Activated CD4-positive, alpha-beta T cell treated with anti-CD3 and anti-CD28 coated beads, Interleukin-10, Interleukin-2, amounts not matched to agents 100 ng/mL and 50 ng/mL, durations not matched to agents 16 hours and 8 hours (primary cell): ENCODE data around the gene CSNK2A1.
"Not testable (repeated sequence)": the region's sequence is repeated elsewhere in the genome, so short reads cannot be mapped to it uniquely, and the experiment has no call there.

Experiments used
- DNase-seq: peaks from one replicate; pipeline ENCODE4 v3.0.0-alpha.2; 2020

Gene CSNK2A1

DNA sequence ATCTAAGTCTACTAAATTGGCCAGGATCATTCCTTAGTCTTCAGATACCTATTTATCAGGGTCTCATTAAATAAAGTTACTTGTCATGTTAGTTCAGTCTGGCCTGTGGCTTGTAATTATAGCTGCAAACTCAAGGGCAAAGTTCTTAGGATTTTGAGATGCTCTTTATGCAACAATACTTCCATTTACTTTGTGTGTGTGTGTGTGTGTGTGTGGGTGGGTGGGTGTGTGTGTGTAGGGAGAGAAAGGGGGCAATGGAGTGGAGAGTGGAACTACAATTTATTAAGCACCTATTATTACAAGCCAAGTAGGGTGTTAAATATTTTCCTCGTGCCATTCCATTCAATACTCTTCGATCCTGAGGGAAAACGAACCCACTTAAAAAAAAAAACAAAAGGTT is 63.5 kb downstream of the CSNK2A1 start:
- no peak for DNase-seq

GRCh38 chr20:479487-479886 is 64.1 kb downstream of the CSNK2A1 start:
- DNase-seq: no peak

- peak; percentile 68 for DNase-seq
Measured at GRCh38 chr20:478949-479429, 64.6 kb downstream of the CSNK2A1 start.

GRCh38 chr20:478010-478948 is 65.3 kb downstream of the CSNK2A1 start:
- DNase-seq: no peak

DNA sequence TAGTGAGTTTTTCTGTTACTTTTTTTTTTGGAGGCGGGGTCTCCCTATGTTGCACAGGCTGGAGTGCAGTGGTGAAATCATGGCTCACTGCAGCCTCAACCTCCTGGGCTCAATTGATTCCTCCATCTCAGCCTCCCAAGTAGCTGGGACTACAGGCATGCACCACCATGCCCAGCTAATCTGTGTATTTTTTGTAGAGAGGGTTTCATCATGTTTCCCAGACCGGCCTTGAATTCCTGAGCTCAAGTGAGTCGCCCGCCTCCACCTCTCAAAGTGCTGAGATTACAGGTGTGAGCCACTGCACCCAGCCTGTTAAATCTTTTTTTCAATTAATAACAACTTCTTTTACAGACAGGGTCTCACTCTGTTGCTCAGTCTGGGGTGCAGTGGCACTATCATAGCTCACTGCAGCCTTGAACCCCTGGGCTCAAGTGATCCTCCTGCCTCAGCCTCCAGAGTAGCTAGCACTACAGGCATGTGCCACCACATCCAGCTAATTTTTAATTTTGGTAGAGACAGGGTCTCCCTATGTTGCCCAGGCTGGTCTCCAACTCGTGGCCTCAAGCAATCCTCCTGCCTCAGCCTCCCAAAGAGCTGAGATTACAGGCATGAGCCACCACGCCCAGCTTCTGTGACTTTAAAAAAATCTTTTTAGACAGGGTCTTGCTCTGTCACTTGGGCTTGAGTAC is 66.9 kb downstream of the CSNK2A1 start:
- DNase-seq: not testable (repeated sequence)

DNA sequence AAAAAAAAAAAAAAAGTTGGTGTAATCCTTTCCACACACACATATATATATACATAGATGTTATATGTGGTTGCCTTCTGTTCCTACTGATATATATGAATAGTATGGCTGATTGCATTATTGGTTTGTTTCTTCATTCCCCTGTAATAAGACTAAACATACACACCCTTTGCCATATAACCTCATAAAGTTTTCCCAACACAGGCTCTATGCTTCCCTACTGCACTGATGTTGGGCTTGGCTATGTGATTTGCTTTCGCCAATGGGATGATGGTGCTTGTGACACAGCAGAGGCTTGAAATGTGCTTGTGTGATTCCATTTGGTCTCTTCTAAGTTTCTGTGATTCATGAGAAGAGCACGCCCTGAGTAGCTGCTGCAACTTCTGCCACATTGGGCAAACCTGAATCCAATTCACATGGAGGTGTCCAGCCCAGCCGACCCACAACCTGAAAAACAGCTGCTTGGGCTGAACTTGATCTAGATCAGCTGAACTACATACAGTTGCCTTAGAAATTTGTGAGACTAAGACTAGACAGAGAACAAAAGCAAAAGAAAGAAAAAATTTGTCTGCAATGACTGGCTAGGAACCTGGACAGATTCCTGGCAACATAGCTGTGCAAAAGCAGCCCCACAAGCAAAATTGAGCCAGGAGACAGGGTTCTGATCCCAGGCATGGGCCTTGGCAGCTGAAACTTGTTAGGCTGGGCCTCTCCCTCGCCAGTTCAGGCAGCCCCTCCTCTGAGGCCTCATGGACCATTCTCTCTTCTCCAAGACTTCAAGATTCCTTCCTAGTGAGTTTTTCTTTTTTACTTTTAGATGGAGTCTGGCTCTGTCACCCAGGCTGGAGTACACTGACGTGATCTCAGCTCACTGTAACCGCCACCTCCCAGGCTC is 67.9 kb downstream of the CSNK2A1 start:
- no peak for DNase-seq

- DNase-seq: no peak
Measured at GRCh38 chr20:474581-474980, 69.0 kb downstream of the CSNK2A1 start.

GRCh38 chr20:472889-473292 is 70.7 kb downstream of the CSNK2A1 start:
- DNase-seq: no peak

DNA sequence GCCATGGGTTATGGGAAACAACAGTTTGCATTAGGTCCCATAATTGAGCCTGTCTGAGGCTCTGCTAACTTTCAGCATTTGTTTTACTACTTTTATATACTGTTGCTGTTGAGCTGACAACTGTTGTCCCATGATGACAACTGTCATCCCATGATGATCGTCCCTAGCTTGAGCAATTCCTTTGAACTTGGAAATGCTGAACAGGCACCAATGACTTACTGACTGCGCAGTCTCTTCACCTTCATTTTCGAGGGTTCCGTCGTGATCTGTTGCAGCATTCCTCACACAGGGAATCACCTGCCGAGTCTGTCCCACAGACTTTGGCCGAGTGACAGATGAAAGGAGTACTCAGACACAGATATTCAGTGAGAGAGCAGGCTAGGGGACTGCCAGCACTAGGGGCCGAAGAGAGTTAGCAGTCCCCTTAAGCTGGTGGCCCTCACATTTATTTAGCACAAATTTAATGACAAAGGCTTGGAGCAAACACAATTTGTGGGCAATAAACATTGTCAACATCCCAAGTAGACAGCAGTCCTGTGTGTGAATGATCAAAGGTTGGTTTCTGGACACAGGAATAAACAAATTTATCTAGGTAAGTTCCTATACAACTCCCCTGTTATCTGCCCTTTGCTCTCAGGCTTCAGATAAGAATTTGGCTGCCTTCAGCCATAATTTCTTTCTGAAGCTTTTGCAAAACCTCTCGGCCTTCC is 71.3 kb downstream of the CSNK2A1 start:
- DNase-seq: no peak

DNA sequence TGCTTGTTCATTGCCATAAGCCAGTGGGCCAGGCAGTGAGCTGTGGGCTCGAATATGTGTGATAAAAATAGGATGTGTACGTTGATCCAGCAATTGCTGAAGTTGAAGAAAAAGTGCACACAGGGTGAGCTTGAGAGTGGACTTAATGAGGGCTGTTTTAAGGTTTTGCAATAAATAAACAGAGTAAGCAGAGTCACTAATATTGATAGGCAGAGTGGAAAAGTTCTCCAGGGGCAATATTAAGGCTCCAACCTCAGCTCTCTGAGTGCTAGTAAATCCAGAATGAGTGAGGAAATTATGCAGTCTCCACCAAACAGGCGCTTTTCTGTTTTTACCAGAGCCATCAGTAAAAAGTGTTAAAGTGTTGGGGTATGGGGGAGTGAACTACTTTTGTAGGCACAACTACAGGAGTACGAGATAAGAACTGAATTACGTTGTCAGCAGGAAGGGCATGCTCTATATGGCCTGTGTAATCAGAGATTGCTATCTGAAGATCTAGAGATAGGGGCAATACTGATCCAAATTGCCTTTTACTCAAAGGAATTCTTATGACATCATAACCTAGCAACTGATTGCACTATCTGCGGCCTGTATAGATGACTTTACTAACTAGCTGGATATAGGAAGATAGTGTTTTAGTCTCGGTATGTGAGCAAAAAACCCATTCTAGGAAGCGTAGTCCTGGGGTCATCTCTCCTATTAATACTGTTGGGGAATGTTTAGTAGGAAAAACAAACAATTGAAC is 73.7 kb downstream of the CSNK2A1 start:
- DNase-seq: no peak

GRCh38 chr20:467755-468154 is 75.8 kb downstream of the CSNK2A1 start:
- DNase-seq: no peak

DNA sequence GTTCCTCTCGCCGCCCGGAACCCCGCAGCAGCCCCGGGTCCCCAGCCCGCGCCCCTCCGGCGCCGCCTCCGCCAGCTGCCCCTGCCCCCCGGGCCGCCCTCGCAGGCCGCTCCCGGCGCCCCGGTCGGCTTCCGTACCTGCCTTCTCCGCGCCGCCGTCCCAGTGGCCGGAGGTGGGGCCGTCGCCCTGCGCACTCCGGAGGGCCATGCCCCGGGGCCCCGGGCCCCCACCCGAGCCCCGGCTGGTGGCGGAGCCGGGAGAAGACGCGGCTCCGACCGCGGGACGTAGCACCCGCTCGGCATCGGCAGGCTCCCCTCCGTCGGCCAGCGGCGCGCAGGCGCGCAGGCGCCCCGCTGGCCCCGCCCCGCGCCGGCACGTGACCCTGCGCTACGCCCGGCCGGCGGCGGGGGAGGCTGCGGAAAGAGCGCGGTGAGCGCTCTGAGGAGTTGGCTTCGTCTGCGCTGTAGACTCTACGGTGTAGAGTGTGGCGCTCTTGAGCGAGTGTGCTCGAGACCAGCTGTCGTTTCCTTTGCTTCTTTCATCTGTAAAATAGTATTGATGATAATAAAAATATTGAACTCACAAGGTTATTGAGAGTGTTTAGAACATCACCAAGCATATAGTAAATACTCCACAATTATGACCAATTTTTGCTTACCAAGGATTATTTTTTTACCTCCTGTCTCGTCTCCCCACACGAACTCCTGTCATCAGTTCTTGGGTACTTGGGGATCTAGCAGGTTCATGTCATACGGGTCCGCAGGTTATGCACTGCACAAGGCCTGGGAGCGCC is 81.2 kb downstream of the CSNK2A1 start, which contains the start of gene TBC1D20:
TBC1D20 (minus strand) TSS at position 335 of the 793 bp plus-strand sequence; CDS start at position 207, 128 bp downstream.
- peak; percentile 91 for DNase-seq

GRCh38 chr20:461254-462198 is 82.1 kb downstream of the CSNK2A1 start:
- DNase-seq: peak; percentile 62

DNA sequence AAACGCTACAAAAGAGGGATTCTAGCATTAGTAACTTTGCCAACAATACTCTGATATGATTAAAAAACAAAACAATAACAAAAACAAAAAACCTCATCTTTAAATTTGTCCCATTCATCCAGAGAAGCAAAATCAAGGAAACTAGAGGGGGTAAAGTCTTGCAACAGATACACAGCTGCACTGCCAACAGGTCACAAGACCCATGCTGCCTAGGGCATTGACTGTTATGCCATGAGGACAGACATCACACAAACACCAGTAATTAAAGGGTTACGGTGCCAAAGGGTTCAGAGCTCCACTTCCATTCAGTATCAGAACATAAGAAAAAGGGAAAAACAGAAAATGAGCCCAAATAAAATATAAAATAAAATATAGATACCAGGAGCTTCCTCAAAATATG is 82.9 kb downstream of the CSNK2A1 start:
- peak; percentile 9 for DNase-seq

- no peak for DNase-seq
Measured at GRCh38 chr20:460180-460579, 83.4 kb downstream of the CSNK2A1 start.

- no peak for DNase-seq
Measured at GRCh38 chr20:458776-459175, 84.8 kb downstream of the CSNK2A1 start.

DNA sequence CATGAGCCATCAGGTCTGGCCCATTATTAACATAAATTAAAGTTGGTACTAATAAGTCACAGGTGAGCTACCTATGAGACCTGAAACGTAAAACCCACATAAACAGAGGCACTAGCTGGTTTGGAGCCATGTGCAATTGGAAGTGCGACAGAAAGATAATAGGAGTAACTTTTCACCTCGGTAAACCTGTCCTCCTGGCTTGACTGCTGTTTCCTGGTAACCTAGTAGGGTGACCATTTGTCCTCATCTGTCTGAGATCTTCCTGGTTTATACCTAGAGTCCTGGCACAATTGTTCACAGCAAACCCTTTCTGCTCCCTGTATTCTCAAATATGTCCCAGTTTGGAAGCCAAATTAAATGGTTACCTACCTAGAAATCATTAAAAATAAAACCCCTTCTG is 88.6 kb downstream of the CSNK2A1 start:
- DNase-seq: no peak

GRCh38 chr20:452021-452420 is 91.6 kb downstream of the CSNK2A1 start:
- not testable (repeated sequence) for DNase-seq
